ENCODE results near the gene ITGB7. TPM values are rescaled to one million over a fixed set of nuclear protein-coding genes. Genes with fewer than 3 reads are reported as not detected.

Gene ITGB7
- total RNA-seq, 1 experiment from 2014 or later = 1.9 TPM

GRCh38 chr12:53236443-53237111 lies 29.5 kb upstream of the ITGB7 start:
- H2AFZ ChIP-seq (ENCODE audit: low read length) = no peak overlapping the region
- ATAC-seq (no peak), DNase-seq (no peak)
- H3K27me3 ChIP-seq (ENCODE audit: low read length) = no peaks in the 10 kb centered on the region
- BruUV-seq (replicated peaks) = no TSS peak
- no peaks in the 10 kb centered on the region for H3K9me3 ChIP-seq (ENCODE audit: low read length)
- POLR2A ChIA-PET (ENCODE audit: unreplicated experiment) = no interaction called here
- H3K4me2 ChIP-seq (ENCODE audit: low read length) = no peak overlapping the region
- H3K9ac ChIP-seq (ENCODE audit: low read length) = no peak overlapping the region
- TF ChIP-seq EZH2 (IDR thresholded peaks at IDR 0.05; ENCODE audit: low read length, unreplicated experiment) (no peak), CTCF (conservative IDR thresholded peaks at IDR 0.05; ENCODE audit: low read depth, low read length) (no peak), EZH2phosphoT487 (IDR thresholded peaks at IDR 0.05; ENCODE audit: borderline replicate concordance, low read length) (no peak)
- no peak overlapping the region for H3K4me3 ChIP-seq (ENCODE audit: low read length)
- H3K9me2 ChIP-seq (replicated peaks; ENCODE audit: low read length) = no peaks in the 10 kb centered on the region
- no peak overlapping the region for H3K27ac ChIP-seq (ENCODE audit: low read length)
- H3K36me3 ChIP-seq (ENCODE audit: low read depth, low read length) = no peaks in the 10 kb centered on the region
- H3K79me2 ChIP-seq (ENCODE audit: low read length) = peaks cover 2% of the 10 kb centered on the region
- no peaks in the 10 kb centered on the region for H4K20me1 ChIP-seq (ENCODE audit: low read length)
- H3F3A ChIP-seq (ENCODE audit: low read length, unreplicated experiment) = peaks cover 3% of the 10 kb centered on the region
- CTCF ChIA-PET = no interaction called here
- peaks cover 18% of the 10 kb centered on the region for H3K4me1 ChIP-seq (ENCODE audit: insufficient read depth, low read length)
- intact Hi-C loops (cut with micrococcal nuclease) = no loop called here

GRCh38 chr12:53235742-53236442 lies 28.8 kb upstream of the ITGB7 start:
- H3F3A ChIP-seq (ENCODE audit: low read length, unreplicated experiment) = peaks cover 3% of the 10 kb centered on the region
- ChIA-PET POLR2A (ENCODE audit: unreplicated experiment) (no interaction called here), CTCF (no interaction called here)
- H4K20me1 ChIP-seq (ENCODE audit: low read length) = no peaks in the 10 kb centered on the region
- DNase-seq (no peak), ATAC-seq (no peak)
- H3K27ac ChIP-seq (ENCODE audit: low read length) = no peak overlapping the region
- H3K4me3 ChIP-seq (ENCODE audit: low read length) = no peak overlapping the region
- TF ChIP-seq EZH2phosphoT487 (IDR thresholded peaks at IDR 0.05; ENCODE audit: borderline replicate concordance, low read length) (no peak), EZH2 (IDR thresholded peaks at IDR 0.05; ENCODE audit: low read length, unreplicated experiment) (no peak), CTCF (conservative IDR thresholded peaks at IDR 0.05; ENCODE audit: low read depth, low read length) (no peak)
- no peaks in the 10 kb centered on the region for H3K36me3 ChIP-seq (ENCODE audit: low read depth, low read length)
- no peak overlapping the region for H3K9ac ChIP-seq (ENCODE audit: low read length)
- no peaks in the 10 kb centered on the region for H3K9me3 ChIP-seq (ENCODE audit: low read length)
- H3K9me2 ChIP-seq (replicated peaks; ENCODE audit: low read length) = no peaks in the 10 kb centered on the region
- H3K4me2 ChIP-seq (ENCODE audit: low read length) = no peak overlapping the region
- H3K27me3 ChIP-seq (ENCODE audit: low read length) = no peaks in the 10 kb centered on the region
- intact Hi-C loops (cut with micrococcal nuclease) = no loop called here
- H3K4me1 ChIP-seq (ENCODE audit: insufficient read depth, low read length) = peaks cover 25% of the 10 kb centered on the region
- no TSS peak for BruUV-seq (replicated peaks)
- H3K79me2 ChIP-seq (ENCODE audit: low read length) = peaks cover 9% of the 10 kb centered on the region
- no peak overlapping the region for H2AFZ ChIP-seq (ENCODE audit: low read length)

- Histone ChIP-seq H3K9me2 (replicated peaks; ENCODE audit: low read length) (no peaks in the 10 kb centered on the region), H3K27me3 (ENCODE audit: low read length) (no peaks in the 10 kb centered on the region), H3K4me3 (ENCODE audit: low read length) (no peak overlapping the region), H4K20me1 (ENCODE audit: low read length) (no peaks in the 10 kb centered on the region), H3K79me2 (ENCODE audit: low read length) (peaks cover 14% of the 10 kb centered on the region), H3F3A (ENCODE audit: low read length, unreplicated experiment) (peaks cover 3% of the 10 kb centered on the region), H3K36me3 (ENCODE audit: low read depth, low read length) (no peaks in the 10 kb centered on the region), H3K9ac (ENCODE audit: low read length) (no peak overlapping the region), H2AFZ (ENCODE audit: low read length) (no peak overlapping the region), H3K4me2 (ENCODE audit: low read length) (no peak overlapping the region), H3K9me3 (ENCODE audit: low read length) (no peaks in the 10 kb centered on the region), H3K4me1 (ENCODE audit: insufficient read depth, low read length) (peaks cover 32% of the 10 kb centered on the region), H3K27ac (ENCODE audit: low read length) (no peak overlapping the region)
- BruUV-seq (replicated peaks) = no TSS peak
- CTCF ChIA-PET = no interaction called here
- DNase-seq = no peak
- ATAC-seq = no peak
- TF ChIP-seq CTCF (conservative IDR thresholded peaks at IDR 0.05; ENCODE audit: low read depth, low read length) (no peak), EZH2 (IDR thresholded peaks at IDR 0.05; ENCODE audit: low read length, unreplicated experiment) (no peak), EZH2phosphoT487 (IDR thresholded peaks at IDR 0.05; ENCODE audit: borderline replicate concordance, low read length) (no peak)
- POLR2A ChIA-PET (ENCODE audit: unreplicated experiment) = no interaction called here
- intact Hi-C loops (cut with micrococcal nuclease) = no loop called here
These were observed 28.1 kb upstream of the ITGB7 start for GRCh38 chr12:53235164-53235563.
